Measurements from ENCODE around the gene POLR3GL. TPM values are rescaled to one million over a fixed set of nuclear protein-coding genes. Genes with fewer than 3 reads are reported as not detected.

Gene POLR3GL
- polyA plus RNA-seq, 3 donors = 31.9 to 35.4 (median 34.6) TPM

DNA sequence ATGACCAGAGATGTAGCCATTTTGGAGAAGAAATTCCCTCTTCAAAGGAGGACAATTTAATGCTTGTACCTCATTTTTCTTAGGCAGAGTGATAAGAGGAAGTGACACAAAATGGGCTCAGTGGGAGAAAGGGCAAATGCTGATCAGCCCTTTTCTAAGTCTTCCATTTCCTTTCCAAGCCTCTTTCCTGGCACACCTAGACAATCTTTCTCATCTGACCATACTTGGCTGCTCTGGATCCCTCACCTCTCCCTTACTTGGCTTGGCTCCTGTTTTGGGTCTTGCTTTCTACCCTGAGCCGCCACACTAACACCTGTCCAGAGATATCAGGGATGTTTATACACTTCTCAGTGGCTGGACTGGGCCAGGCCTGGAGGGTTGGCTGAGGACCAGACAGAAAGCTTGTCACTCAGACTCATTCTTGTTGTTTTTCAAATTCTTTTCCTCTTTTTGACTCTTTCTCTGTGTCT, 18.8 kb downstream of the POLR3GL start:
- DNase-seq (ENCODE audit: extremely low read depth in 1 of 11, low read depth in 9 of 11, low spot score in 4 of 11) = no peak

- DNase-seq (ENCODE audit: extremely low read depth in 1 of 11, low read depth in 9 of 11, low spot score in 4 of 11) = no peak
Observed at GRCh38 chr1:145983960-145984830, 19.7 kb downstream of the POLR3GL start.

GRCh38 chr1:145985129-145985501, 20.6 kb downstream of the POLR3GL start:
- DNase-seq (ENCODE audit: extremely low read depth in 1 of 11, low read depth in 9 of 11, low spot score in 4 of 11) = no peak

GRCh38 chr1:145985502-145986439, 21.3 kb downstream of the POLR3GL start:
- no peak for DNase-seq (ENCODE audit: extremely low read depth in 1 of 11, low read depth in 9 of 11, low spot score in 4 of 11)

DNA sequence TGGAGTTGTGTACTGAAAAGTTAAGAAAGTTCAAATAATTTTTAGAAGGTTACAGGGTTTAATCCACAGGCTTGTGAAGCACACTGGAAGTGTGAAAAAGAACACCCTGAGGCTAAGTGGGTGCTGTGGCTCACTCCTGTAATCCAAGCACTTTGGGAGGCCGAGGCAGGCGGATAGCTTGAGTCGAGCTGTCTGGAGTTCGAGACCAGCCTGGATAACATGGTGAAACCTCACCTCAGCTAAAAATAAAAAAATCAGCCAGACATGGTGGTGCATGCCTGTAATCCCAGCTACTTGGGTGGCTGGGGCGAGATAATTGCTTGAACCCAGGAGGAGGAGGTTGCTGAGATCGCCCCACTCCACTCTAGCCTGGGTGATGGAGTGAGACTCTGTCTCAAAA, 22.1 kb downstream of the POLR3GL start:
- no peak for DNase-seq (ENCODE audit: extremely low read depth in 1 of 11, low read depth in 9 of 11, low spot score in 4 of 11)

DNA sequence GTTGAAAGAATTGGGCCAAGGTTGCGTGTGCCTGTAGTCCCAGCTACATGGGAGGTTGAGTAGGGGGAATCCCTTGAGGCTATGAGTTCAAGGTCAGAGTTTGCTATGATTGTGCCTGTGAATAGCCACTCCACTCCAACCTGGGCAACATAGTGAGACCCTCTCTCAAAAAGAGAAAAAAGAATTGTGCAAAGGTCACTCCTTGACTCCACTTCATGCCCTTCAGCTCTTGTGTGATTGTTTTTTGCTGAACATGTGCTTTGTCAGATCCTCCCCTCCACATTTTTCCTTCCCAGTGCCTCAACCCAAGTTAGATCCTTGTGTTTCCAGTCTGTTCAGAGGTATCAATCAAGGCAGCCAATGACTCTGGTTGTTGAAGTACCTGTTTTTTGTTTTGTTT, 23.4 kb downstream of the POLR3GL start:
- no peak for DNase-seq (ENCODE audit: extremely low read depth in 1 of 11, low read depth in 9 of 11, low spot score in 4 of 11)

DNA sequence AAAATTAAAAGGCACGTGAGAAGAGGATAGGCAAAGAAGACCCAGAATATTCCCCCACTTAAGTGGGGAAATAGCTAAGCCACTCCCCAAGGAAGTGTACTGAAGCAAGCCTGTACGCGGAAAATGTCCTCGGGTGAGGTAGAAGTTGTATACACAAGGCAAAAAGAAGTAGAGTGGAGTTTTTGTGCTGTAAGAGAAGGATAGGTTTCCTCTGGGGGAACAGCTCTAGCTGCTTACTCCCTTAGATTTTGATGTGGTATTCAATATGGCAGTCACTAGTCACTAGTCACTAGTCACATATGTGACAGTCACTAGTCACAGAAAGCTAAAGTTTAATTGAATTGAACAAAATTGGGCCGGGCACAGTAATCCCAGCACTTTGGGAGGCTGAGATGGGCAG, 24.3 kb downstream of the POLR3GL start:
- DNase-seq (ENCODE audit: extremely low read depth in 1 of 11, low read depth in 9 of 11, low spot score in 4 of 11) = no peak

DNA sequence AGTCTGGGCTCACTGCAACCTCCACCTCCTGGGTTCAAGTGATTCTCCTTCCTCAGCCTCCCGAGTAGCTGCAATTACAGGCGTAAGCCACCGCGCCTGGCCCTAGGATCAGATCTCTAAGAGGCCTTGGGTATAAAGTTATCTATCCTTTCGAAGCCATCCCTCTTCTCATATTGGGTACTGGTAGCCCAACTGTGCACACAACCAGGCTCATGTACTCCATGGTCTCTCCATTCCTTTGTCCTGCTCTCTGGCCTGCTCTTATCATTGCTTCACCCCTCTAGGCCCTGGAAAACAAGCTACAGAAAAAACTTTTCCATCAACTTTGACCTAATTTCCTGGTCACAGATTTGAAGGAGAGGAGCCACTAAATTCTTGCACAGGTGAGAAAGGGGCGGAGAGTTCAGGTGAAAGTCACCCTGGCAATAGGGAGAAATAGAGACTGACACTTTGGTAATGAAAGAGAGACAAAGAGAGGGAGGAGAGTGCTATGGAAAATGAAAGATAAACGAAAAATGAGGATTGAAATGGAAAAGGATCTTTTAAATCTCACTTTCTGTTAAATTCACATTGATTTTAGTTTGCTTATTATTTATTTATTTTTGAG, 25.9 kb downstream of the POLR3GL start:
- DNase-seq (ENCODE audit: extremely low read depth in 1 of 11, low read depth in 9 of 11, low spot score in 4 of 11) = no peak

GRCh38 chr1:145991735-145992412, 27.4 kb downstream of the POLR3GL start:
- DNase-seq (ENCODE audit: extremely low read depth in 1 of 11, low read depth in 9 of 11, low spot score in 4 of 11) = no peak

DNA sequence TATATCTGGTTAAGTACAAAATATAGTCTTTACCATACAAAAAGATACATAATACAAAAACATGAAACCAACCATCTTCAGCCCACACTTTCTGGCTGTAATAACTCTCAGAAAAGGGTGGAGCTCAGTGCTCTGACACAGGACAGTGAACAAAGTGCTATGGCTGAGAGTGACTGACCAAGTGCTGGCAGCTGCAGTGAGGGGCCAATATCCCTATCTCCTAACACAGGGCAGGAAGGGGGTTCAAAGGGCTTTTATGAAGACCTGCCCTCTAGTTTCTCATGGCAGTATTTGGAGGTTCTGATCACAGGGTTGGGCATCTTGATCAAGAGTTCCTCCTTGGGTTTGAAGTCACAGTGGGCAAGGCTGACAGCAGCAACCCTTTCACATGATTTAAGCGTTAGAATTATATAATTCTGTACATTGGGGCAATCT, 28.0 kb downstream of the POLR3GL start:
- DNase-seq (ENCODE audit: extremely low read depth in 1 of 11, low read depth in 9 of 11, low spot score in 4 of 11) = no peak

DNA sequence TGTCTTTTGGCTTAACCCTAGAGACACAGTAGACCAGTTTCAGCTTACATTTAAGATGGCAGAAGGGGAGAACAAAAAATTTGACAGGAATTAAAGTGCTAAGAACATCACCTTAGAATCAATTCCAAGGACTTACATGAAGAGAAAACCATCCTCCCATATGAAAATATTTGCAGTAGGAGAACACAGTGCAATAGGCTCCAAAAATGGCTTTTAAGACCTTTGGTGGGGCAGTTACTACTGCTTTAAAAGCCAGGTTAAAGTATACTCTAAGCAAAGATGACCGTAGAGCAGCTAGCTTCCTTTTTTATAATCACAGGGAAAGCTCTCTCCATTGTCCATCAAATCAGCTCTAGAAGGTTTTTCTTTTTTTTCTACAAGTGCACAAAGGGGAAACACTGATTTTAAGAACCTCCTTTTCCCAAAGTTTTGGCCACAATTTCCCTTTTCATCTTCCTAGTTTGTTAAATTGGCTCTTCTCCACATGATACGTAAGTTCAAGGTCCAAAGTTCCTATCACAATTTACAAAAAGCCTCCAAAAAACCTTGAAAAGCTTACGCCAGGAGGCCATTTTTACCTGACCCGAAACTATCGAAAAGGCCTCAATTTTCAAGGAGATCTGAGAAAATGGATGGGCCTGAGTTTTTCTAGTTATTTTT, 28.6 kb downstream of the POLR3GL start:
- no peak for DNase-seq (ENCODE audit: extremely low read depth in 1 of 11, low read depth in 9 of 11, low spot score in 4 of 11)

GRCh38 chr1:145993618-145994390, 29.3 kb downstream of the POLR3GL start:
- DNase-seq (ENCODE audit: extremely low read depth in 1 of 11, low read depth in 9 of 11, low spot score in 4 of 11) = no peak

- DNase-seq (ENCODE audit: extremely low read depth in 1 of 11, low read depth in 9 of 11, low spot score in 4 of 11) = no peak
Observed at GRCh38 chr1:145994391-145995120, 30.1 kb downstream of the POLR3GL start.

- no peak for DNase-seq (ENCODE audit: extremely low read depth in 1 of 11, low read depth in 9 of 11, low spot score in 4 of 11)
Observed at GRCh38 chr1:145995148-145995881, 30.8 kb downstream of the POLR3GL start.

GRCh38 chr1:145995964-145996432, 31.5 kb downstream of the POLR3GL start:
- no peak for DNase-seq (ENCODE audit: extremely low read depth in 1 of 11, low read depth in 9 of 11, low spot score in 4 of 11)

- DNase-seq (ENCODE audit: extremely low read depth in 1 of 11, low read depth in 9 of 11, low spot score in 4 of 11) = peak; percentile 95 to 99 (median 98)
Observed at GRCh38 chr1:145996433-145997015, 32.0 kb downstream of the POLR3GL start, which contains the start of gene TXNIP. Gene TXNIP (minus strand): TSS chr1:145996579. CDS start chr1:145996266, 313 bp downstream.
